ENCODE measurements around the gene GPR52. TPM values are rescaled to one million over a fixed set of nuclear protein-coding genes. Genes with fewer than 3 reads are reported as not detected.

GPR52 gene
- total RNA-seq, 4 donors from 2014 or later: 0.25 to 2.0 (median 0.53) TPM

DNA sequence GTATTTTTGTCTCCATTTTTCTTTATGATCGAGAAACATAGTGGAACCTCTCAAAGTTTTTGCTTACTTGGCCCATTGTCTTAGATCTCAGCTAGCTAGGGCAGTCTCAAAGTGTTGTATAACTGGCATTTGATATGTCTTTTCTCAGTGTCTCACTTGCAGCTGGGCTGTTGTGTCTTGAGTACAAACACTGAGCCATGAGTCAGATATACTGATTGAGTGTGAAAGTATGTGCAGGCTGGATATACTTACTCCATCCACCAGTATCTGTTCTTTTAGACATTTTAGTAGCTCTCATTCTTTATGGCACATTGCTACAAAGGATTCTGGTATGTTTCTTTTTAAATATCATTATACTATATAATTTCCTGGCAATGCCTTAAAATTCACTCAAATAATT lies 14.3 kb upstream of the GPR52 start:
- intact Hi-C loops (cut with DNase I; ENCODE audit: low total_unique reads): no loop called here
- no peak for TF ChIP-seq POLR2A (IDR thresholded peaks at IDR 0.05)
- TF ChIP-seq, protein P1, sequence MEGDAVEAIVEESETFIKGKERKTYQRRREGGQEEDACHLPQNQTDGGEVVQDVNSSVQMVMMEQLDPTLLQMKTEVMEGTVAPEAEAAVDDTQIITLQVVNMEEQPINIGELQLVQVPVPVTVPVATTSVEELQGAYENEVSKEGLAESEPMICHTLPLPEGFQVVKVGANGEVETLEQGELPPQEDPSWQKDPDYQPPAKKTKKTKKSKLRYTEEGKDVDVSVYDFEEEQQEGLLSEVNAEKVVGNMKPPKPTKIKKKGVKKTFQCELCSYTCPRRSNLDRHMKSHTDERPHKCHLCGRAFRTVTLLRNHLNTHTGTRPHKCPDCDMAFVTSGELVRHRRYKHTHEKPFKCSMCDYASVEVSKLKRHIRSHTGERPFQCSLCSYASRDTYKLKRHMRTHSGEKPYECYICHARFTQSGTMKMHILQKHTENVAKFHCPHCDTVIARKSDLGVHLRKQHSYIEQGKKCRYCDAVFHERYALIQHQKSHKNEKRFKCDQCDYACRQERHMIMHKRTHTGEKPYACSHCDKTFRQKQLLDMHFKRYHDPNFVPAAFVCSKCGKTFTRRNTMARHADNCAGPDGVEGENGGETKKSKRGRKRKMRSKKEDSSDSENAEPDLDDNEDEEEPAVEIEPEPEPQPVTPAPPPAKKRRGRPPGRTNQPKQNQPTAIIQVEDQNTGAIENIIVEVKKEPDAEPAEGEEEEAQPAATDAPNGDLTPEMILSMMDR (IDR thresholded peaks at IDR 0.05): no peak
- DNase-seq (ENCODE audit: low spot score in 2 of 2): no peak
- H3K4me3 ChIP-seq (ENCODE audit: low read depth, poor library complexity, severe bottlenecking): no peak overlapping the region
- 3 to 96% methylated on average over 1 of the region's 1 CpG for WGBS, 2 donors

DNA sequence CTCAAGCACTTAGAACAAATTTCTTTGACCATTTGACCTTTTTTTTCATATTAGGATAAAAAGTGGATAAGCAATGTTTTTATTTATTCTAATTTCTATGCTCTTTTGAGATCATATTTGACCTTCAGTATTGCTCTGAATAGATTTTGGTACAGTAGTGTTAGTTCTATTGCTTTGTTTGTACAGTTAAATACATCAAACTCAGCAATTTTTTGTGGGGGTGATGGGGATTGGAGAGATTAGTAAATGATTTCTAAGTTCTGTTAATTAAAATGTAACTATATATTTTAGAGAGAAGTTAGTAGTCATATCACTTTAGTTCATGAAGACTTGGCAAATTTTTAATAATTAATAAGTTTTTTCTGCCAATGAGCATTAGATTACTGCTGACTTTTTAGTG lies 2.4 kb upstream of the GPR52 start:
- no peak overlapping the region for H3K4me3 ChIP-seq (ENCODE audit: low read depth, poor library complexity, severe bottlenecking)
- intact Hi-C loops (cut with DNase I; ENCODE audit: low total_unique reads): no loop called here
- DNase-seq (ENCODE audit: low spot score in 2 of 2): no peak
- no peak for TF ChIP-seq POLR2A (IDR thresholded peaks at IDR 0.05)
- TF ChIP-seq, protein P1 (IDR thresholded peaks at IDR 0.05): no peak

DNA sequence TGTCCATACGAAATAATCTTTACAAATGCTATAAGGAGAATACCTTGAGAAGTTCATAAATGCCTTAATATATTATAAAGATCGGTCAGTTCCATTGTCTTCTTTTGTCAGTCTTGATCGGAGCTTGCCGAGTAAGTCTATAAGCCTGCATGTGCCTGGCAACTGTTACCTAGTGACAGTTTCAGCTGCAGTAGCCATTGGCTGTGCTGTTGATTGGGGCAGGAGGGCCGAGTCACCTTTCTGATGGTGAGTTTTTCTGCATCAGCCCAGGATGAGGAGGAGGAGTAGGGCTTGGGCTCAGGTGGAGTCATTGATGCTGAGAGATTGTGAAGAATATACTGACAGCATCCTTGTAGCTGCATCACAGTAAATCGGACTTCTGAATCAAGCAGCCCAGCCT lies 1.9 kb upstream of the GPR52 start:
- DNase-seq (ENCODE audit: low spot score in 2 of 2): no peak
- intact Hi-C loops (cut with DNase I; ENCODE audit: low total_unique reads): no loop called here
- no peak overlapping the region for H3K4me3 ChIP-seq (ENCODE audit: low read depth, poor library complexity, severe bottlenecking)
- 90% methylated on average over 6 of the region's 6 CpGs for WGBS, 2 donors
- TF ChIP-seq, protein P1 (IDR thresholded peaks at IDR 0.05): no peak
- TF ChIP-seq POLR2A (IDR thresholded peaks at IDR 0.05): no peak

DNA sequence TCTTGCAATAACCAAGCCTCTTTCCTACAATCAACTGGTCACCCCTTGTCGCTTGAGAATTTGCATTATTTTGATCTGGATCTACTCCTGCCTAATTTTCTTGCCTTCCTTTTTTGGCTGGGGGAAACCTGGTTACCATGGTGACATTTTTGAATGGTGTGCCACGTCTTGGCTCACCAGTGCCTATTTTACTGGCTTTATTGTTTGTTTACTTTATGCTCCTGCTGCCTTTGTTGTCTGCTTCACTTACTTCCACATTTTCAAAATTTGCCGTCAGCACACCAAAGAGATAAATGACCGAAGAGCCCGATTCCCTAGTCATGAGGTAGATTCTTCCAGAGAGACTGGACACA lies 743 bp downstream of the GPR52 start:
- no peak for DNase-seq (ENCODE audit: low spot score in 2 of 2)
- no peak for TF ChIP-seq POLR2A (IDR thresholded peaks at IDR 0.05)
- TF ChIP-seq, protein P1 (IDR thresholded peaks at IDR 0.05): no peak
- H3K4me3 ChIP-seq (ENCODE audit: low read depth, poor library complexity, severe bottlenecking): no peak overlapping the region
- WGBS, 2 donors: 75 to 91% methylated on average over 5 of the region's 5 CpGs
- intact Hi-C loops (cut with DNase I; ENCODE audit: low total_unique reads): no loop called here

DNA sequence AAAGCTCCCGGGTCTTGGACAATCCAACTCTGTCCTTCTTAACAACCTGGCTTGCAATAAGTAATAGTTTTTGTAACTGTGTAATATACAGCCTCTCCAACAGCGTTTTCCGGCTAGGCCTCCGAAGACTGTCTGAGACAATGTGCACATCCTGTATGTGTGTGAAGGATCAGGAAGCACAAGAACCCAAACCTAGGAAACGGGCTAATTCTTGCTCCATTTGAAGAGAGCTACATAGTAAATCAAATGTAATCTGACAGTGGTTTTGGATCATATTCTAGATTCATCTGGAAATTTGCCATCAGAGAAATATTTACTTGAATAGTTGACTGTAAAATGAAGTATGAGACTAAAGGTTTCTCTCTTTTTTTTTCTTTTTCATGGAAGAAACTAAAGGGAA lies 1.2 kb downstream of the GPR52 start:
- no peak overlapping the region for H3K4me3 ChIP-seq (ENCODE audit: low read depth, poor library complexity, severe bottlenecking)
- intact Hi-C loops (cut with DNase I; ENCODE audit: low total_unique reads): no loop called here
- TF ChIP-seq, protein P1 (IDR thresholded peaks at IDR 0.05): no peak
- TF ChIP-seq POLR2A (IDR thresholded peaks at IDR 0.05): no peak
- no peak for DNase-seq (ENCODE audit: low spot score in 2 of 2)
- 34 to 62% methylated on average over 5 of the region's 5 CpGs for WGBS, 2 donors

DNA sequence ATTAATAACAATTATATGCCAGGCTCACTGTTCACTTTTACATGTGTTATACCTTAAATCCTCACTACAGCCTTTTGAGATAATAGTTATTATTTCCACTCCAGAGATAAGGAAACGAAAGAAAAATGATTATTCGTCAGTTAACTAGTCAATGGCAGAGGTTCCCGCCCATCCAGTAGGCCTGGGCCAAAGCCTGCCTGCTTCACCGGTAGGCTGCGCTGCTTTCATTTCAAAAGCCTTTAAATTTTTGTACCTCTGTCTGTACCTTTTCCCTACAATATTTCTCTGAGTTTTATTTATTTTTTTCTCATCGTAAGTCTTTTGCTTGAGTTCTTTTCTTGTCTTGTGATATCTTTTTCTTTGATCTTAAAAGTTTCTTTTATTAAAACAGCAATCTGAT lies 3.6 kb downstream of the GPR52 start:
- no peak for DNase-seq (ENCODE audit: low spot score in 2 of 2)
- H3K4me3 ChIP-seq (ENCODE audit: low read depth, poor library complexity, severe bottlenecking): no peak overlapping the region
- 90 to 91% methylated on average over 6 of the region's 6 CpGs for WGBS, 2 donors
- TF ChIP-seq, protein P1 (IDR thresholded peaks at IDR 0.05): no peak
- no peak for TF ChIP-seq POLR2A (IDR thresholded peaks at IDR 0.05)
- intact Hi-C loops (cut with DNase I; ENCODE audit: low total_unique reads): no loop called here
